Lung microvascular endothelial cell (primary cell): Measurements from ENCODE around the gene IARS2. TPM values are rescaled to one million over a fixed set of nuclear protein-coding genes. Genes with fewer than 3 reads are reported as not detected.
"Not testable (repeated sequence)": the region's sequence is repeated elsewhere in the genome, so short reads cannot be mapped to it uniquely, and the experiment has no call there.

Experiments used
- DNase-seq, 2 donors: peaks; one replicate each; pipeline versions ENCODE4 v3.0.0 to v3.0.0-alpha.2; 2010; ENCODE audit warnings: low read depth in 2 of 2
- total RNA-seq: library from RNA; depleted of rRNA; stranded (reverse); fragments of >200 nt; gene quantifications from 2 replicates; pipeline ENCODE4 v1.2.1, GENCODE V29; 2014

IARS2 gene
- total RNA-seq, 1 donor from 2014 or later, result 89.9 TPM

DNA sequence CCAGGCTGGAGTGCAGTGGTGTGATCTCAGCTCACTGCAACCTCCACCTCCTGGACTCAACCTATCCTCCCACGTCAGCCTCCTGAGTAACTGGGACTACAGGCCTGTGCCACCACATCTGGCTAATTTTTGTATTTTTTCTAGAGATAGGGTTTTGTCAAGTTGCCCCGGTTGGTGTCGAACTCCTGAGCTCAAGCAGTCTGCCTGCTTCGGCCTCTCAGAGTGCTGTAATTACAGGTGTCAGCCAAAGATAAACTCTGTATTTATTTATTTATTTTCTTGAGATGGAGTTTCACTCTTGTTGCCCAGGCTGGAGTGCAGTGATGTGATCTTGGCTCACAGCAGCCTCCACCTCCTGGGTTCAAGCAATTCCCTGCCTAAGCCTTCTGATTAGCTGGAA lies 18.7 kb downstream of the IARS2 start:
- not testable (repeated sequence) for DNase-seq

DNA sequence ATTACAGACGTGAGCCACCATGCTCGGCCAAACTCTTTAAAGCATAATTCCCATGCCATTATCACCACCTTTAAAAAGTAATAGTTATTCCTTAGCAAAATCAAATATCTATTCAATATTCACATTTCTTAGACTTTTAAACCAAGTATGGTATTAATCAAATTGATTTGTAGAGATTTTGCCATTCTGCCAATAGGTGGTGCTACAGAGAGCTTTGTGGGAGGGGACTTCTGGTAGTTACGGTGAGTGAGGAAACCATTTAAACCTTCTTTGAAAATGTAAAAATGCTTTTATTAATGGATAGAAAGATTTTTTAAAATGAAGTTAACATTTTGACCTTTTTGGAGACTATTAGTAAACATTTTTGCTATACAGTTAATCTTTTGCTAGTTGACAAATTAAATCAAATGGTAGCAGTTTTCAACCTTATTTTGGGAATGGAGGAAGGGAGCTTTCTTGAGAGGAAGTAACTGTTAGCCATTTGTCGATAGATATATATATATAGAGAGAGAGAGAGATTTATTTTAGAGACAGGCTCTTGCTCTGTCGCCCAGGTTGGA lies 19.3 kb downstream of the IARS2 start:
- DNase-seq, result peak; percentile 58 to 65

DNA sequence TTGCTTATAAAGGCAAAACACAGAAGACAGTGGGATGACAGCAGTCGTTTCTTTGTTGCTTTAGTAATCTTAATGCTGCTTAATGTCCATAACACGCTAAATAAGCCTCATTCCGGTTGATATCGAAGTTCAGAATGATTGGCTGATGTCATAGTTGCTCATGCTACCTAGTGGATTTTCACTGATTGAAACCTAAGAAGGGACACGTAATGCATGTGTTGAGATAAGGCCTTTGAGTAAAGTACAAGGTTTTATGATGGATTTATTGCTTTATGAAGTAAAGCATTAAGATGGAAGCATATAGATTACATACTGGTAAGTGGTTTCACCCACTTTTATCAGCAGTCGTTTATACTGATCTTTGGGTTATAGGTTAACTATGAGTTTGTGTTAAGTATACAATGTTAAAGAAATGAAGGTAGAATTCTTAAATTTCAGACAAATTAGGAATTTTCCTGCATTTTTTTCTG lies 25.1 kb downstream of the IARS2 start:
- DNase-seq, result no peak

DNA sequence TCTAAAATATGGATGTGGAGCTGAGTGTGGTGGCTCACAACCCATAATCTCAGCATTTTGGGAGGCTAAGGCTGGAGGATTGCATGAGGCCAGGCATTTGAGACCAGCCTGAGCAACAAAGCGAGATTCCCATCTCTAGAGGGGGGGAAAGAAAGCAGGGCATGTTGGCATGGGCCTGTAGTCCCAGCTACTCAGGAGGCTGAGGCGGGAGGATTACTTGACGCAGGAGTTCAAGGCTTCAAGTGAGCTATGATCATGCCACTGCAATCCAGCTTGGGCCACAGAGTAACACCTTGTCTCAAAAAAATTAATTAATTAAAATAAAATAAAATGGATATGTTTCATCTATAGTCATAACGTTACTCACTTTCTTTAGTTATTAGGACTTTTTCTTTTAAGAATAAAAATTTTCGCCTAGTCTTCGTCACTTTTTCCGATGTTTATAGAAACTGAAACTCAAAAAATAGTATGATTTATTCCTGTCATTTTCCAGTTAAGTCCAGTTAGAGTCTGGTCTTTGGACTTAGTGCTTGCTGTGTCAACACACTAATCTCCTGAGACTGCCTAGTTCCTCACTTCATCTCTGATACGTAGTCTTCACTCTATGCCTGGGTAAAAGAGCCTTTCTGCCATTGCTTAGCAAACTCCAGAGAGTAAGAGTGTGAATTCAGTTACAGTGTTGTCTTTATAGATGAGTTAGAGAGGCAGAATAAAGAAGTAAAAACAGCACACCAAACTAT lies 28.0 kb downstream of the IARS2 start:
- DNase-seq, result peak in 1 of 2 donors; percentile 24

DNA sequence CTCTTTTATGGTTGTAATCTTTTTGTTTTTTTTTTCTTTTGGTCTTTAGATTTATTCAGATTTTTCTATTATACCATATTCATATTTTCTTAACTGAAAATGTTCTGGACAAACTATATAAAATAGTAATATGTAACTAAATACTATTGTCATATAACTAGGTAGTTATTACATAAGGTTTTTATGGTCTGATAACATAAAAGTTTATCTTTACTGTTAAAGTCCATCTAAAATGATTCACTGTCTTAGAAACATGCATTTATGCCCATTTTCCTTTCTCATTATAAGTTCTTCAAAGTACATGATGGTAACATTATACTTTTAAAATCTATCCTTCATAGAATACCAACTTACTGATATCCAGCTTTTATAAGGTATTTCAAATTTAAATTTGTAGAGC lies 29.1 kb downstream of the IARS2 start:
- no peak for DNase-seq

DNA sequence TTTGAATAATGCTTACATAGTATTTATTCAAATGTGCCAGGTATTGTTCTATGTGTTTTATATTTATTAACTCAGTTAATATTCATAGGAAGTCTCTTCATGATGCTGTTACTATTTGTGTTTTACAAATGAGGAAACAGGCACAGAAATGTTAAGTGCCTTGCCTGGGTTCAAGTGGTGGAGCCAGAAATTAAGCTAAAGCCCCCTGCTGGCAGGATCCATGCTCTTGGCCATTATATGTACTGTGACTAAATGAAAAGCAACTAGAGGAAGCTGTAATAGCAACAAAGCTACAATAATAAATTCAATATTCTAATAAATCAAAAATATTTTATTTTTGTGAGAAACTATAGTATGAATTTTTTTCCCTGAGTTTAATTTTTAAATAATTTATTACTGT lies 30.0 kb downstream of the IARS2 start:
- DNase-seq, result peak; percentile 4 to 11

DNA sequence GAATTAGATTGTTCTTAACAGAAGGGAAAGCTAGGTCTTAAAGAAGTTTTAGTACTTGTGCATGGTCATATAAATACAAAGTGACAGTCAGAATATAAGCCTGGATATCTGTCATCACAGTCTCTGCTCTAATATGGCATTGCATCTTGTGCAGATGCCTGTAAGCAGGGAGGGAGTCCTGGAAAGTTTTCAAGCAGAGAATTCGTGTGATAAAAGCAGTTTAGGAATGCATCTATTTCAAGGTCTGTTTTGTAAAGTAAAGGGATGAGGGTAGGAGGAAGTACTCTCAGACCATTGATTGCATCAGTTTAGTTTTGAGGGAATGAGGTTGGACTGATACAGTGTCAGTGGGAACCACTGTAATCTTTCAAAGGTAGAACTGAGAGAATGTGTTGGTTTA lies 30.6 kb downstream of the IARS2 start:
- DNase-seq, result no peak

DNA sequence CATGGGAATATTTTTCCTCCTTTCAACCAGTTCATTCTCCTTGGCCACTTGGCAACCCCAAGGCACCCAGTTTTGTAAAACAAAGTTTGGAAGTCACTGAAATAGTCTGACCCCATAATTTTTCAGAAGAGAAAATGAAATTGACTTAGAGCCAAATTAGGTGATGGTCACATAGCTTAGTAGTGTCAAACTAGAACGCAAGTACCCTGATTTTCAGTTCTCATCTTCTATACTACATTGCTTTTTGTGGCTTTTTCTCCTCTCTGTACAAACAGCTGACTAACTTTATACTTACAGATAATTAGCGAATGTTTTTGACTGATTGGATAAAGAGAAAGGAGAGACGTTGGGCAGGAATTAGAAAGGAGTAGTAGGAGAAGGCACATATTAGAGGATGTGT lies 33.1 kb downstream of the IARS2 start:
- no peak for DNase-seq

DNA sequence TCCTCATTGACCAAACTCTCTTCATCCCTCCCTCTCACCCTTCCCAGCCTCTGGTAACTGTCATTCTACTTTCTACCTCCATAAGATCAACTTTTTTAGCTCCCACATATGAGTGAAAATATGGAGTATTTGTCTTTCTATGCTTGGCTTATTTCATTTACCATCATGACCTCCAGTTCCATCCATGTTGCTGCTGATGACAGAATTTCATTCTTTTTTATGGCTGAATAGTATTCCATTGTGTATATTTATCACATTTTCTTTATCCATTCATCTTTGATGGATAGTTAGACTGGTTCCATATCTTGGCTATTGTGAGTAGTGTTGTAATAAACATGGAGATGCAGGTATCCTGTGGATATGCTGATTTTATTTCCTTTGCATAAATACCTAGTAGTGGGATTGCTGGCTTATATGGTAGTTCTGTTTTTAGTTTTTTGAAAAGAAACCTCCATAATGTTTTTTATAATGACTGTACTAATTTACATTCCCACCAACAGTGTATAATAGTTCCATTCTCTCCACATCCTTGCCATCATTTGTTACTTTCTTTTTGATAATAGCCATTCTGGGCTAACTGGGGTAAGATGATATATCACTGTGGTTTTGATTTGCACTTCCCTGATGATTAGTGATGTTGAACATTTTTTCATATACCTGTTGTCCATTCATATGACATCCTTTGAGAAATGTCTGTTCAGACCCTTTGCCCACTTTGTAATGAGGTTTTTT lies 35.7 kb downstream of the IARS2 start:
- DNase-seq, result no peak

DNA sequence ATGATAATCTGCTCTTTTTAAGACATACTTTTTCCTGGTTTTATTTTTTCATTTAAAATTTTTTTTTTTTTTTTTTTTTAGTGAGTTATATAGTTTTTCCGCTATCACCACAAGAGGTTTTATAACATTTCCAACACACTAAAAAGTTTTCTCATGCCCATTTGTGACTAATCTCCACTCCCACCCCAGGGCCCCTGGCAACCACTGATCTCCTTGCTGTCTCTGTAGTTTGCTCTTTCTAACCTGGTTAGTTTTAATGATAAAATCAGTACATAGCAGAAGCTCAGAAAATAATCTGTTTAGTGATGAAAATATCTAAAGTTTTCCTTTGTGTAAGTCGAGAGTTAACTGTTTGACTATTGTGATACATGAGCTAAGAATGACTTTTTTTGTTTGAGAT lies 41.8 kb downstream of the IARS2 start:
- DNase-seq, result peak in 1 of 2 donors; percentile 40

DNA sequence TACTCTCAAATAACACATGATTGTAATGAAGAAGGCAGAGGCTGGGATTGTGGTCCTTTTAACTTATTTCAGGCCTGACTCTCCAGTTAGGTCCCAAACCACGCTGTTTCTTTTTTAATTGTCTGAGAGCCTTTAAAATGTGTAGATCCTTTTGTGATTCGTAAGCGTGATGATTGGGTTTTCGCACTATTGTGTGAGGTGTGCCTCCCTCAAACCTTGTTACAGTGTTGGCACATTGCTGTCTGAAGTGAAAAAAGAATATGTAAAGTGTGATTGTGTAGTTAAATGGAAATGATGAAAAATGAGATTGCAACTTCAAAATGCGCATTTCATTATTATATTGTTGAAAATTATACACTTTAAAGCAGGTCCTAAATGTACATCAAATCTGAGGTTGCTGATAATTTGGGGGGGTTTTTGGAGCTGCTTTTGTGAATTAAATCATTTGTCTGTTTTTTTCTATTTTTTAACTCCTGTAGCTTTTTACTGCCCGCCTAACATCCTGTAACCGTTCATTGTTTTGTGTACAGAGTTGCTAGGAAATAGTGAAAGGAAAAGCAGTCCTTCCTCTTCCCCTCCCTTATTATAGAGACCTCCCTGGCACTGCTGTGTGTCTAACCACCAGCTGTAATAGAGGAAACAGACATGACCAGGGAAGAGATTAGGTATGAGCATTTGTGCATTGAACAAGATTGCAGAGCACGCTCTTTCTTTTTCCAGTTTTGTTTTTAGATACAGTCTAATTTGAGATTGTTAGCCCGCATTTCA lies 43.3 kb downstream of the IARS2 start:
- DNase-seq, result peak; percentile 96 to 98

DNA sequence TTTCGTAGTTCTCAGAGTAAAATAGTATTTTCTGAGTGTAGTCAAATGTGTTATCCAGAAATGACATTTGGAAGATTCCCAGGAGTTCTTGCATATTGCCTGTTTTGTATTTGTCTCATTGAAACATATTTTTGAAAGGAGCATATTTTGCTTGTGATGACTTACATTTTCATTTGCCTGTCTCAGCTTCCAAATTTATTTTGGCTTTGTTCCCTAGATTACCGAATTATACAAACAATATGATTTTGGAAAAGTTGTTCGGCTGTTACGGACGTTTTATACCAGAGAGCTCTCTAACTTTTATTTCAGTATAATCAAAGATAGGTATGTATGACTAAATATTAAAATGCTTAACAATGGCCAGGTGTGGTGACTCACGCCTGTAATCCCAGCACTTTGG lies 46.0 kb downstream of the IARS2 start:
- DNase-seq, result peak in 1 of 2 donors; percentile 70

DNA sequence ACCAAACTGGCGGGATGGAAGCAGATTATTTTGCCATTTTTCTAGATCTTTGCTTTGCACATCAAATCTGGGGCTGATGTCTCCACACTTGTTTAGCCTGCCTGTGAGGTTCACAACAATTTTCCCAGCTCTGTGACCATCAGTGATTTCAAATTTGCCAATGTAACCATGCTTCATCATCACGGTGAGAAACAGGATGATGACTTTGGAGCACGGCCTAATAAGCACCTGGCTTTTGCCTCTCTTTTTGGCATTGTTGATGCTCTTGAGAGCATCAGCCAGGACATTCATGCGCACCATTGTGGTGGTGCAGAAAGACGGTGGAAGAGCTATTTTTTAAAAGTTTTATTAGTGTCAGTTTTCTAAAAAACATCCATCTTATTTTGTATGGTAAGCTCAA lies 50.1 kb downstream of the IARS2 start:
- DNase-seq, result peak in 1 of 2 donors; percentile 43

DNA sequence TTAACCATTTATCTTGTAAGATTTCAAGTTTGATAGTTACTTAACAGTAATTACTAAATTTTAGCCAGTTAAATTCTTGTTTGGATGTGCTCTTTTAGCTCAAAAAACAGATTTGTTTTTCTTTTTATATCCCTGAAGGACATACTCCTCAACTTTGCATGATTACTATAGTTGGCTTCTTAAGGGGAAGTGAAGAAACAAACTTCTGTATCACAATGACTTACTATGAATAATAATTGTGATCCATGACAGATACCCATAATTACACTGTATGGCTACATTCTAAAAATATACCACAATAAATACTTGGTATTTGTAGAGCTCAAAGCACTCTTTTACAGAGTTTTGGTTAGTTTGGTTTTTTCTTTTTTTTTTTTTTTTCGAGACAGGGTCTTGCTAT lies 55.8 kb downstream of the IARS2 start:
- DNase-seq, result no peak

DNA sequence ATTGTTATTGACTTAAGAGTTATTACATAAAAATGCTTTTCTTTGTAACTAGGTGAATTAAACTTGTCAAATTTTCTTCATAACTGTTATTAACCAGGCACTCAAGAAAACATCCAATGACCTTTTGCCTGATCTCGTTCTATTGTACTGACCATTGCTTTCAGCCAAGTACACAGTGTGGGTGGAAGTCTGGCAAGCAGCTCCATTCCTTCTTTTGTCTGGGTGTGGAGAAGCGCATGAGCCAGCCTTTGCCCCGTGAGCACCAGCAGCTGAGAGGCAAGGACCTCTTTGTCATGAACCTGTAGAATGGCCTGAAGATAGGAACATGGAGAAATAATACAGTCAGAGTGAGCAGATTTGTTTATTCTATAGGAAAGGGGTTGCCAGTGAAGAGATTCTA lies 57.5 kb downstream of the IARS2 start:
- DNase-seq, result peak in 1 of 2 donors; percentile 48

DNA sequence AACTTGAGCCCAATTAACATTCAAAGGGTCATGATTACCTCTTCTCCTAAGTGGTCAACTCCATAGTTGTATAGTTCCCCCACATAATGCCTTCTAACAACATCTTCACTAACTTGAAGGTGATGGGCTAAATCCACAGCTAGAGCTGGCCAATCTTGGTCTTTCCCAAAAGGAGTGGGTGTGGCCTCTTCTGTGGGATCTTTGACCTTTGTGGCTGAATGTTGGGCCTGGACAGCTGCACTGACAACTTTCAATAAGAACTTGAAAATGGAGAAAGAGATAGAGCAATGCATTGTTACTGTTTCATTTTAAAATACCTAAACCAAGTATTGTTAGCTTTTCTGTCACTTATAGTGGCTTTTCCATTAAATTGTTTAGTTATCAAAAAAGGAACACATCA lies 59.2 kb downstream of the IARS2 start:
- no peak for DNase-seq

DNA sequence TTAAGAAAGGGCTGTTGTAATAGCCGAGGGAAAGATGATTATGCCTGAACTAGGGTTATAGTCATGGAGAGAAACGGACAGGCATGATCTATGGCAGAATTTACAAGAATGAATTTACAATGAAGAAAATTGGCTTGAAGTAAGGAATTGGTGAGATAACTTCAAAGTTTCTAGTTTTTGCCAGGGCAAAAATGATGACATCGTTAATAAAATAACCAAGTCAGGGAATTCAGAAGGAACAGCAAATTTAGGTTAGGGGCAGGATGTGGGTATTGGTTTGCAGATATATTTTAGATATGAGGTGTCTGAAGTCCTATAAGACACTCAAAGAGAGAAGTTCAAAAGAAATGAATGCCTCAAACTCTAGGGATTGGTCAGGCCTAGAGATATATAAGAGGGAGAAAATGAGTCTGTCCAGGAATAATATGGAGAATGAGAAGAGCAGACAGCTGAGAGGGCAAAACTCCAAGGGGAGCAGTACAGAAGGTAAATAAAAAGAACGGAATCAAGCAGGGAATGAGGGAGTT lies 62.8 kb downstream of the IARS2 start:
- DNase-seq, result no peak

DNA sequence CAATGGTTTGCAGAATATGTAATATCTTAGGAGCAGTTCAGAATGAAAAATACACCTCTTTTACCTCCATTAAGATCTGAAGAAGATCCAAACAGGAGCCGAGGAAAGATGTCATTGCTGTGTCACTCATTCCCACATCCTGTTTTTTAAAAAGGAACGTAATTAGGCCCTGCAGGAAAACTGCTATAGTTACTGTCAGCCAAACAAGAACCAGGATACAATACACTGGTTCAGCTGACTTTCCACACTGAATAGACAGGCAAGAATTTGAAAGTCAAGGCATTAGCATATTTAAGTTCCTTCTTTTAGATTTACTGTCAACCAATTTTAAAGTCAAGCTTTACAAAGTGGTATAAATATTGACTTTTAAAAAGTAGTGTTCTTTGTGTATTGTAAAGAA lies 63.8 kb downstream of the IARS2 start:
- peak; percentile 76 to 90 for DNase-seq

DNA sequence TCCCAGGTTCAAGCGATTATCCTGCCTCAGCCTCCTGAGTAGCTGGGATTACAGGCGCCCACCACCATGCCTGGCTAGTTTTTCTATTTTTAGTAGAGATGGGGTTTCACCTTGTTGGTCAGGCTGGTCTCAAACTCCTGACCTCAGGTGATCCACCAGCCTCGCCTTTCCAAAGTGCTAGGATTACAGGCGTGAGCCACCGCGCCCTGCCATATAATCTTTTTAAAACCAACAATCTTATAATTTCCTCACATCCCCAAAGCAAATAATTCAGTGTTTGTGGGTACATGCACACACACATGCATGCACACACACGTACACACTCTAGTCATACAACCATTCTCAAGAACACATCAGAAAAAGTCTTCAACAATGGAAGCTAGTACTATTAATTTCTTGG lies 64.6 kb downstream of the IARS2 start:
- not testable (repeated sequence) for DNase-seq

DNA sequence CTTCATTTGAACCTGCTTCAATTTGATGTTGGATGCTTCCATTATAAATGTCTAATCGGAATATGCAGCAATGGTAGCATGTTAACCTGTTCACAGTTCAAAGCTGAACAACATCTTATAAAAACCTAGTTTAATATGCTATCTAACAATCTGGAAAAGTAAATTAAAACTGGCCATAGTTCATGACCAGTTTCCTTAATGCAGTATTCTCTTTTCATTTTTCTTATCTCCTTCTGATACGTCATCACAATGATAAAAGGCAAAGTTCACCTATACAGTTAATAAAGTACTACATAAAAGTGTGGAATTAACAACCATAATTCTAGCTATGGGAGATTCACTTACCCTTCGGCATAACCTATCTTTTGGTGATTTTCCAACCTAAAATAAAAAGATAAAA lies 65.1 kb downstream of the IARS2 start:
- DNase-seq, result no peak

DNA sequence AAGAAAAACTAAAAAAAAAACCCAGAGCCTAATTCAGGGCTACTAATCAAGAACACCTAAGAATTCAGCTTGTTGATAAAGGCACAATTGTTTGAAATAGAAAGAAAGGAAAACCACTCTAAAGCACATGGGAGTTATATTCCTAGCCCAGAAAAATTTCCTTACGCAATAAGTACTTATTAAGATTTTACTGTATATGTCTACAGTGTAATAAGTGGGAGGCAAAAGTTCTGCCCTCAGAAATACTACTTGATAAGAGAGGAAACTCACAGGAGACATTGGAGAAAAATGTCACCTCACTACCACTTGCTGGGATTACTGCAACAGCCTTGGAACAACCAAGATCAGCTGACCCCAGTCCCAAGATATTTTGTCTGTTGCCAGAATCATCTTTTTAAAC lies 66.1 kb downstream of the IARS2 start:
- no peak for DNase-seq

DNA sequence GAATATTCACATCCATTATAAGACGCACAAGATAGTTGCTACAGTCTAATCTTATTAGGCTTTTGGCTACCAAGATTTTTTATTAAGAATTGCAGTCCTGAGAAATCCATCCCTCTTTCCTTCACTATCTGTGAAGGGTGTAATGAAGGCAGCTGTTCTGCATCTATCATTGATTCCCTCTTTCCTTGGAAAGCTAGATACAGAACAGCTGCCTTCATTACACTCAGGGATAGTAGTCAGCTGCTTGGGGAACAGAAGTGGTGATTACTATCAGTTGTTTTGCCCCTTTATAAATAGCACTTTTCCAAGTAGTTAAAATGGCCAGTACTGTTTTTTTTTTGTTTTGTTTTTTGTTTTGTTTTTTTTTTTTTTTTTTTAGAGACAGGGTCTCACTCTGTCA lies 70.2 kb downstream of the IARS2 start:
- DNase-seq, result no peak
